GM10248 (cell line): ENCODE measurements around the gene PTPRG.

Experiments
- CTCF ChIA-PET: fragments of 300-600 bp; sonication (Branson Sonifier 250); formaldehyde crosslinking; extraction: SDS; loops from one replicate; lab custom pipeline; 2021; ENCODE audit warnings: antibody characterized with exemption; lab: Yijun Ruan, JAX
- POLR2A ChIA-PET: fragments of 350-650 bp; sonication (Branson Sonifier 250); formaldehyde crosslinking; extraction: SDS; loops from one replicate; lab custom pipeline; 2020; ENCODE audit warnings: antibody characterized with exemption; lab: Yijun Ruan, JAX
- DNase-seq: peaks from one replicate; pipeline ENCODE4 v3.0.0; 2012; ENCODE audit errors: extremely low spot score
- TF ChIP-seq, protein P1 (sequence below): IDR thresholded peaks from 2 replicates; pipeline ENCODE4 v1.5.1; 2012; ENCODE audit warnings: mild to moderate bottlenecking, low read depth; ENCODE audit errors: extremely low read depth, missing control alignments, control extremely low read depth

Gene PTPRG

DNA sequence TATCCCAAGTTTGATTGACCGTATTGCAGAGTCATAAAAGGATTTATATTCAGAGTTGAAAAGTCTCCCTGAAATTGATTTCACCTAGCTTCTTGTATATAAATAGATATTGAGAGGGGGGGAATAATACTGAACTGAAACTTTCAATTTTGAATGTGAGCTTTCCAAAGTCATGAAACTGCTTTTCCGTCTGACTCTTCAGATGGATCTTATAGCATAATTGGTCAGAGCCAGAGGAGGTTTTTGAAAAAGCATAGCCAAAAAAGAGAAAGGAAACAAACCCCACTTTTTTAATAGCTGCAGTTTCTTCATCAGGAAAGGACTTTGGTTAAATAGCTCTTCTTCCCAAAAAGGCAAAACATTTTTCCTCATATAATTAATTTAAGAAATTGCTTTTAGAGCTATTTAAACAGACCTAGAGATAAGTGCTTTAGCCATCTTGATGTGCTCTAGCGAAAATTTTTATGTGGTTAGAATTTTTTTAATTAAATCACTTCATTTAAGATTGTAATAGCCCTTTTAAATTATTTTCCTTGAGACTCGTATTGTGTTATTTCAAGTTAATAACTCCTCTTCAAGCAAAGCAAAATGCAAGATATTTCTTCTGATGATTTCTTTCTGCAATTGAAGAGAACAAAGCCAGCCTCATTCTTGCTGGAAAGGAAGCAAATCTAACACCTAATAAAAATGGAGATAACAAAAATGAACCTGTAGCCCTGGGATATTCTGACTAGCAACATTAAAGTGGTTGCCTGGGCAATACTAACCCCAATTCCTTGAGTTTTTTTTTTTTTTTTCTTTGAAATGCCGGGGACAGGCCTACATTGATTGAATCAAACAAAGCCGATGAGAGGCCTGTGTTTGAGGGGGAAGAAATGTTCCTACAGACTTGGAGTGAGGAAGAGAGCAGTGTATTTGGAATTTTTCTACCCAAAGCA, 173.6 kb downstream of the PTPRG start:
- no peak for DNase-seq
- CTCF ChIA-PET: interaction anchor here (0.9 kb wide), 1 partner anchor 27 kb away, joined by 3 read pairs; no protein-coding TSS in a partner anchor
- POLR2A ChIA-PET: no interaction called here
- TF ChIP-seq, protein P1, sequence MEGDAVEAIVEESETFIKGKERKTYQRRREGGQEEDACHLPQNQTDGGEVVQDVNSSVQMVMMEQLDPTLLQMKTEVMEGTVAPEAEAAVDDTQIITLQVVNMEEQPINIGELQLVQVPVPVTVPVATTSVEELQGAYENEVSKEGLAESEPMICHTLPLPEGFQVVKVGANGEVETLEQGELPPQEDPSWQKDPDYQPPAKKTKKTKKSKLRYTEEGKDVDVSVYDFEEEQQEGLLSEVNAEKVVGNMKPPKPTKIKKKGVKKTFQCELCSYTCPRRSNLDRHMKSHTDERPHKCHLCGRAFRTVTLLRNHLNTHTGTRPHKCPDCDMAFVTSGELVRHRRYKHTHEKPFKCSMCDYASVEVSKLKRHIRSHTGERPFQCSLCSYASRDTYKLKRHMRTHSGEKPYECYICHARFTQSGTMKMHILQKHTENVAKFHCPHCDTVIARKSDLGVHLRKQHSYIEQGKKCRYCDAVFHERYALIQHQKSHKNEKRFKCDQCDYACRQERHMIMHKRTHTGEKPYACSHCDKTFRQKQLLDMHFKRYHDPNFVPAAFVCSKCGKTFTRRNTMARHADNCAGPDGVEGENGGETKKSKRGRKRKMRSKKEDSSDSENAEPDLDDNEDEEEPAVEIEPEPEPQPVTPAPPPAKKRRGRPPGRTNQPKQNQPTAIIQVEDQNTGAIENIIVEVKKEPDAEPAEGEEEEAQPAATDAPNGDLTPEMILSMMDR: no peak

DNA sequence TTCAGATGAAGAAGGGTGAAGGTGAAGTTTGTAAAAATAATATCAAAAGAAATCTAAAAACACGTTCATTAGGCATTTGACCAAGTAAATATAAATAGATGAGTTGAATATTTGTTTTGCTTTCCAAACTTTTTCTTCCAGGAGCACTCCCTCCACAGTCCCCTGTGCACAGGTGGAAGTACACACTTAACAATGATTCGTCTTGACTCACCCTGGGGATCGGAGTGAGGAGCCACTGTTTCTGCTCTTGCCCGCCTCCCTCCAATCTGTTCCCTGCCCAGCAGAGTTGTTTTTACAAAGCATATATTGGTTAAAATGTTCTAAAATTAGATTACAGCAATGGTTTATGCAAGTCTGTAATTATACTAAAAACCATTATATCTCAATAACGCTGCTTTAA, 175.1 kb downstream of the PTPRG start:
- TF ChIP-seq, protein P1: no peak

DNA sequence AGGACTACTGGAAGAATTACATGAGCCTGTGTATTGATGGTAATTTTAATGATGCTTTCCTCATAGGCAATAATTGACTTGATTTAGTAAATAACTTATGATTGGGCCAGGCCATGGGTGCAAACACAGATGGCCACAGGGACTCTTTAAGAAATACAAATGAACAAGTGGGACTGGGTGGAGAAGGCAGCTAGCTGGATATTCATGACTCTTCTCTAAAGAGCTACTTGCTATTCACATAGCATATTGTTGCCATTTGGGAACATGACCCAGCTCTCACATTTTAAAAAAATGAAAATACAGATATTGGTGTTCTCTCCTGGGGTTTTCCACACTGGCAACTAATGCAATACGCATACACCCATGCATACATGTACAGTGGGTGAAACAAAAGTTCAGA, 178.3 kb downstream of the PTPRG start:
- TF ChIP-seq, protein P1: no peak
- POLR2A ChIA-PET: no interaction called here
- CTCF ChIA-PET: interaction anchor here (1.4 kb wide), 1 partner anchor 40 kb away, joined by 3 read pairs; no protein-coding TSS in a partner anchor
- DNase-seq: no peak

More for the DNA sequence above, 175.1 kb downstream of the PTPRG start:
- ChIA-PET POLR2A (no interaction called here), CTCF (no interaction called here)
- no peak for DNase-seq

GRCh38 chr3:61740494-61740893, 179.1 kb downstream of the PTPRG start:
- CTCF ChIA-PET: interaction anchor here (1.4 kb wide), 1 partner anchor 39 kb away, joined by 3 read pairs; no protein-coding TSS in a partner anchor

GRCh38 chr3:61741551-61741950, 180.2 kb downstream of the PTPRG start:
- TF ChIP-seq, protein P1: no peak
- ChIA-PET POLR2A (no interaction called here), CTCF (no interaction called here)
- no peak for DNase-seq

More at GRCh38 chr3:61740494-61740893, 179.1 kb downstream of the PTPRG start:
- TF ChIP-seq, protein P1: no peak
- POLR2A ChIA-PET: no interaction called here
- DNase-seq: no peak

DNA sequence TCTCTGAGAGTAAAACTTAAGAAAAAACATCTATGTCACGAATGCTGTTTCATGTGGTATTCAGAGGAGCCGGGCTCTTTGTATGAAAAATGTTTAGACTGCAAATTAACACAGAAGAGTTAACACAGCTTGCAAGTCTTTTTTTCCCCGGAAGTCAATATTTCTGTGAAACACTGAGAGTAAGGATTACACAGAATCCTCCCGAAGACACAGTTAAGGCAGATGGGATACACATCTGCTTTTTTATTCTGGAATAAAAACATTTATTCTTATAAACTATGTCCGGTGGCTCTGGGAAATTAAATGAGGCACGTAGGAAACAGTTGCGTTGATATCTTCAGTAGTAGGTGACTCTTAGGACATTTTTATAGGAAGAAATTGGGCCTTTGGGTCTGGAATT, 180.6 kb downstream of the PTPRG start:
- DNase-seq: no peak
- TF ChIP-seq, protein P1: no peak
- ChIA-PET CTCF (no interaction called here), POLR2A (no interaction called here)
